Transverse colon (tissue), 3 donors: ENCODE measurements around the gene SLC15A2.

Experiments used
- EP300 ChIP-seq: sonication (generic); formaldehyde crosslinking; IDR thresholded peaks from one replicate; pipeline ENCODE4 v1.6.1; 2017; ENCODE audit warnings: antibody characterized with exemption, low read depth
- POLR2A ChIP-seq: fragments of 450-650 bp; IDR thresholded peaks from one replicate; pipeline ENCODE4 v1.6.1; 2016; ENCODE audit warnings: antibody characterized with exemption, mild to moderate bottlenecking, moderate library complexity
- TF ChIP-seq, protein P1 (sequence below), 5 experiments: fragments of 200-600 bp in 3 of 5; fragments of 450-650 bp in 2 of 5; sonication (generic) in 3 of 5; IDR thresholded peaks; 1 replicate in 2 of 5; 2 replicates in 3 of 5; pipeline ENCODE4 v1.5.1; 2016 to 2017; ENCODE audit warnings: antibody characterized with exemption in 5 of 5, inconsistent platforms in 3 of 5, mild to moderate bottlenecking in 2 of 5, moderate library complexity in 1 of 5

DNA sequence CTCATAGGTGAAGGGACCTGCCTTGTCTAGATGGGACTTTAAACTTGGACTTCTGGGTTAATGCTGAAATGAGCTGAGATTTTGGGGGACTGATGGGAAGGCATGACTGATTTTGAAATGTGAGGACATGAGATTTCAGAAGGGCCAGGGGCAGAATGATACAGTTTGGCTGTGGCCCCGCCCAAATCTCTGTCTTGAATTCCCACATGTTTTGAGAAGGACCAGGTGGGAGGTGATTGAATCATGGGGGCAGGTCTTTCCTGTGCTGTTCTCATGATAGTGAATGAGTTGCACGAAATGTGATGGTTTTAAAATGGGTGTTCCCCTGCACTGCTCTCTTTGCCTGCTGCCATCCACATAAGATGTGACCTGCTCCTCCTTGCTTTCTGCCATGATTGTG, 85.0 kb downstream of the SLC15A2 start:
- TF ChIP-seq EP300 (no peak), POLR2A (no peak)
- TF ChIP-seq, protein P1, sequence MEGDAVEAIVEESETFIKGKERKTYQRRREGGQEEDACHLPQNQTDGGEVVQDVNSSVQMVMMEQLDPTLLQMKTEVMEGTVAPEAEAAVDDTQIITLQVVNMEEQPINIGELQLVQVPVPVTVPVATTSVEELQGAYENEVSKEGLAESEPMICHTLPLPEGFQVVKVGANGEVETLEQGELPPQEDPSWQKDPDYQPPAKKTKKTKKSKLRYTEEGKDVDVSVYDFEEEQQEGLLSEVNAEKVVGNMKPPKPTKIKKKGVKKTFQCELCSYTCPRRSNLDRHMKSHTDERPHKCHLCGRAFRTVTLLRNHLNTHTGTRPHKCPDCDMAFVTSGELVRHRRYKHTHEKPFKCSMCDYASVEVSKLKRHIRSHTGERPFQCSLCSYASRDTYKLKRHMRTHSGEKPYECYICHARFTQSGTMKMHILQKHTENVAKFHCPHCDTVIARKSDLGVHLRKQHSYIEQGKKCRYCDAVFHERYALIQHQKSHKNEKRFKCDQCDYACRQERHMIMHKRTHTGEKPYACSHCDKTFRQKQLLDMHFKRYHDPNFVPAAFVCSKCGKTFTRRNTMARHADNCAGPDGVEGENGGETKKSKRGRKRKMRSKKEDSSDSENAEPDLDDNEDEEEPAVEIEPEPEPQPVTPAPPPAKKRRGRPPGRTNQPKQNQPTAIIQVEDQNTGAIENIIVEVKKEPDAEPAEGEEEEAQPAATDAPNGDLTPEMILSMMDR (IDR thresholded peaks at IDR 0.05), result no peak
